NCI-H187 treated with DMSO at 0.1 percent for 48 hours (cell line): ENCODE data around the gene COL23A1.
"Not testable (repeated sequence)": the region's sequence is repeated elsewhere in the genome, so short reads cannot be mapped to it uniquely, and the experiment has no call there.

Experiments used
- DNase-seq: peaks from one replicate; lab custom pipeline; 2025; lab: John Stamatoyannopoulos, UW

The COL23A1 gene

GRCh38 chr5:178504340-178504960 is 85.7 kb downstream of the COL23A1 start:
- DNase-seq: no peak

DNA sequence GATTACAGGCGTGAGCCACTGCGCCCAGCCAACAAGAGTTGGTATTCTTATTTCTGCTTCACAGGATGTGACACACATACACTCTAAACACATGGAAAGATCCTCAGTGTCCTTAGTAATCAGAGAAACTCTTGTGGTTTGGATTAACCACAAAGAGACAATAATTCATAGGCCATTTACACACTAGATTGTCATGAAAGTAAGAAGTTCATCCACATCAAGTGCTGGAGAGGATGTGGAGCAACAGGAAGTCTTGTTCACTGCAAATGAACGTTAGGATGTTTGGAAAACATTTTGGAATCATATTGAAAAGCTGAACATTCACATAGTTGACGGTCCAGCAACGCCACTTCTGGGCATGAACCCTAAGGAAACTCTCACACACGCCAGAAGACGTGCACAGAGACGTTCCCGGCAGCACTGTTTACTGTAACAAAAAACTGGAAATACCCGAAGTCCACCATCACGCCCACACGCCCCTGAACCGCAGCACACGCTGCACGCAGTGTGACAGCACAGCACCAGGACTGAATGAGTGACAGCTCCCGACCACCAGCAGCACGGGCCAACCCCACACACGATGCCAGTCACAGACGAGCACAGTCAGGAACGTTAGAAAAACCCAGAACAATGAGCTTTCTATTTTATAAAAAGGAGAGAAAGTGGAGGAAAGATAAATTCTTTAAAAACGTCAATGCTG is 87.6 kb downstream of the COL23A1 start:
- no peak for DNase-seq

- no peak for DNase-seq
These were observed 90.8 kb downstream of the COL23A1 start for GRCh38 chr5:178499352-178499751.

- no peak for DNase-seq
These were observed 93.6 kb downstream of the COL23A1 start for GRCh38 chr5:178496642-178497041.

GRCh38 chr5:178496214-178496613 is 94.0 kb downstream of the COL23A1 start:
- no peak for DNase-seq

DNA sequence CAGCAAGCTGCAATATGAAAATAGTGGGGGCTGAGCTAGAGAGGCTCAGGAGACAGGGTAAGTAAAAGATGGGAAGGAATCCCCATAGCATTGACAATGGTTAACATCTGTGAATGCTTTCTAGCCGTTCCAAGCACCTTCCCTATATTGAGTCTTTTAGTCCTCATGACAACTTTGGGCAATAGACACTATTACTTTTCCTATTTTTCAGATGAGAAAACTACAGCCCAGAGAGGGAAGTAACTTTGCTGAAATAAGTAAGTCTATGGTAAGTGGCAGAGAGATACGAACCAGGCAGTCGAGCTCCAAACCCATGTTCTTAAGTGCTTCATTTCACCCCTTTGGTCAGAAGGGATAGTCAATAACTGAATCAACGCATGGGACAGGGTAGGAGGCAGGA is 94.5 kb downstream of the COL23A1 start:
- no peak for DNase-seq

GRCh38 chr5:178492278-178492677 is 97.9 kb downstream of the COL23A1 start:
- DNase-seq: no peak

GRCh38 chr5:178490935-178491652 is 99.1 kb downstream of the COL23A1 start:
- DNase-seq: no peak

- no peak for DNase-seq
These were observed 100.8 kb downstream of the COL23A1 start for GRCh38 chr5:178489271-178489976.

- DNase-seq: no peak
These were observed 101.5 kb downstream of the COL23A1 start for GRCh38 chr5:178488696-178489095.

DNA sequence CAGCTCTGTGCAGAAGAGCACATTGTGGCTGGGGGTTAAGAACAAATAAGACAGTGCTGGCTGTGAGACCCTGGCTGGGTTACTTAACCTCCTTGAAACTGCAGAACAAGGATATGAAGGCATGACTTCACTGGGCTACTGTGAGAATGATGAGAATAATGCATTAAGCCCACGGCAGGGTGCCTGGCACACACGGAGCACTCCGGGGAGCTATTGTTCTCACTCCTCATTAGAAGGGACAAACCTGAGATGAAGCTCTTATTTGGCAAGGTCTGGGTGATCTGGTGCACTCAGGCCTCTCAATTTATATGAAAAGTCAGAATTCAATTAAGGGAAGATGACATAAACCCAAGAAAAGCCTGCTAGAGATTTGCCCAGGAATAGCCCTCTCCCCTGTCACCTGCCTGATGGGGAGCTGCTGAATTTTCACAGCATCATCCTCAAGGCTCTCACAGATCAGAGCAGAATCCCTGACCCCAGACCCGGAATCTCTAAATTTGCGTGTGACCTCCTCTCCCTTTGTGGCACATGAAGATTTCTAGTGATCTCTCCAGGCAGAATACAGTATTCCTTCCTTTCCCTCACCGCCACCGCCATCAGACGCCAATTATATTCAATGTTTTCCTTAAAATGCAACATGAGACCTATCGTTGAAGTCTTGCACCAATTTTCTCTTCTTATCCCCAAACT is 102.1 kb downstream of the COL23A1 start:
- no peak for DNase-seq

GRCh38 chr5:178486878-178487512 is 103.2 kb downstream of the COL23A1 start:
- not testable (repeated sequence) for DNase-seq

DNA sequence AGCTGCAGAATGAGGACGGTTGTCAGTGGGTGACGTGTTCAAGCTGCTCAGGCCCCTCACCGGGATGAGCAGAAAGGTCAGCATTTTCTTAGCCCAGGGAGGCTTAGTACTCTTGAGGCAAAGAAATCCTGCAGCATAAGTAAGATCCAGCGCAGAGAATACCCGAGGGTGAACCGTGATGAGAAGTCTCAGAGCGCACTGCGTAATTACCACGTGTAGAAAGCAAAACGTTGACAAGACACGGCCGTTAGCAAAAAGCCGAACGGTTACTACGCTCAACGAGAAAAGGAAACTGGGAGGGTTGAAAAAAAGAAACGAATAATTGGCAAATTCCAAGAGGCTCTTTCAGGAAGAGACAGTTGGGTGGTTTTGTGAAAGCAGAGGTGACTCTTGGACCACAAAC is 104.0 kb downstream of the COL23A1 start:
- DNase-seq: no peak

DNA sequence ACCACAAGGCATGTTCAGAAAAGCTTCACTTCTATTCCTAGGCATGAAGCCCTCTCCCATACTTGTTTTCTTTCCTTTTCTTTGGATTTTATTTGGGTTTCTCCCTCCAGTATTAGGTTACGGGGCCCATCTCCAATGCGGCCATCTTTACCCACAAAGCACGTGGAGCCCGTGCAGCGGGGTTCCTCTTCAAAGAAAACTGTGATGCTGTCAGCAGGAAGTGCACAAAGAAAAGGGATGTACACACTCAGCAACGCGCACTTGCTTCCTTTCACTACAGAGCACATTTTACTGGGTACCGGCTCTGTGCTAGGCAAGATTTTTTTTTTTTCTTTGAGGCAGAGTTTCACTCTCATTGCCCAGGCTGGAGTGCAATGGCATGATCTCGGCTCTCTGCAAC is 106.6 kb downstream of the COL23A1 start:
- DNase-seq: no peak

DNA sequence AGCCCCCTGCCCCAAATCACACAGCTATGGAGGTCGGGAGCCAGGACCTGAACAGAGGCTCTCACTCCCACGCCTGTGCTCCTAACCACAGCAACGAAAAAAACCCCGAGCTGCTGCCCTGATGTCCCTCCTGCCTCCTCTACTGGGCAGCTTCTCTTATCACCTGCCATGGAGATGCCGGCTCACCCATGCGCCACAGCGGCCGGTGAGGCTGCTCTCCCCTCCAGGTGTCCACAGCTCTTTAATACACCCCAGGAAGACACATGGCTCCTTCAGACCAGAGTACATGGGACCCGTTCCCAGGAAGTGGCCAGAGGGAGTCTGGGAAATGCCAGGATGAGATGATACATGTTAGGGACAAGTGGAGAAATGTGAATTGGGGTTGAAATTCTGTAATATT is 110.9 kb downstream of the COL23A1 start:
- no peak for DNase-seq

- DNase-seq: no peak
These were observed 111.8 kb downstream of the COL23A1 start for GRCh38 chr5:178478370-178478769.

GRCh38 chr5:178477802-178478201 is 112.4 kb downstream of the COL23A1 start:
- no peak for DNase-seq

DNA sequence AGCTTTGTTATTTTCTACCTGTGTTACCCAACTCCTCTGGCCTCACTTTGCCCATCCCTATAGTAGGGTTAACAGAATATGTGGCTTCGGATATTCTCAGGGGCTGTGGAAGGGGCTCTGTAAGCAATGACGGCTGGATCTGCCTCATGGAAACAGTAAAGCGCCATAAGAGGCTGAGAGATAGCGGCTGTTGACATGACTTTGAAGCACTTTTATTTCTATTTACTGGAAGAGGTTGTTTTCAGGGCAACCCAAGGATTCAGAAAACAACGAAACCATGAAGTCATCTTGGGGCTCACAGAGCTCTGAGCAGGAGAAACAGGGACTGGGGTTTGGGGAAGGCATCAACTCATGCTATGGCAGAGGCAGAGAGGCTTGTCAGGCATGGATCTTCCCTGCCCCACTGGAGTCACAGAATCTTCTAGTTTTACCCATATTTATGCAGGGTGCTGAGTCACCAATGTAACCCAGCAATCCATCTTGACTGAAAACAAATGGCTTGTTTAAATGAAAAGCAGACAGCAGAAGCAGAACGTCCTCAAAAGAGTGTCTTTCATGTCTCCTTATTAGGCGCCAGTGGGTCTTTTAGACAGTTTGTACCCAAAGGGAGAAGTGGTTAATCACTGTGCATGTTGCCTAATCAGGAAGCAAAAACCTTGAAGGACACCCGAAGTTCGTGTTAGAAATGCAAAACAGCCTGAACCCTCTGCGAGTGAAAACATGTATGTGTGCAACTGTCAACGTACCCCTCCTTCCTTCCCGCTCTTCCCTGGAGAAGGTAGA is 113.0 kb downstream of the COL23A1 start:
- DNase-seq: no peak

DNA sequence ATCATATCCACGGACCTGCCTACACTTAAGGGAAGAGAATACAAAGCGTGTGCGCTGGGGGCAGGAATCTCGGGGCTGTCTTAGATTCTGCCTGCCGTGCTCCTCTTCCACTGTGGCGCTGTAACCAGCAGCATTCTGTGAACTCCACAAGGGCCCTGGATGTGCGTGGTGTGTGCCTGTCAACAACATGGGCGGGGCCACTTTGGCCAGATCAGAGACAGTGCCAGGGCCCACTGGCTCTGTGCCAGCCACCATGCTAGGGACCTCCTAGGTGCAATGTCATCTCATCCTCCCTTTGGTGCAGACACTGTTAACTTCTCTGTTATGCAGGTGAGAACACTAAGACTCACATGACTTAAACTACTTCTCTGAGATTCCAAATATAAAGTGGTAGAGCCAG is 113.7 kb downstream of the COL23A1 start:
- no peak for DNase-seq

- no peak for DNase-seq
These were observed 114.8 kb downstream of the COL23A1 start for GRCh38 chr5:178475422-178475821.
